Esophagus squamous epithelium (tissue), 5 donors: Measurements from ENCODE around the gene NFKB1. TPM values are rescaled to one million over a fixed set of nuclear protein-coding genes. Genes with fewer than 3 reads are reported as not detected.

ENCODE experiments used
- DNase-seq: peaks from one replicate; lab custom pipeline; 2025; lab: John Stamatoyannopoulos, UW
- H3K27ac ChIP-seq, 4 donors: fragments of 200-600 bp; sonication (generic); one replicate each; pipeline ENCODE4 v1.5.1; 2016 to 2019; ENCODE audit warnings: mild to moderate bottlenecking in 1 of 4
- H3K27me3 ChIP-seq, 4 donors: fragments of 200-600 bp; sonication (generic); 1 replicate in 3 of 4; 2 replicates in 1 of 4; pipeline versions ENCODE4 v1.5.1 to v1.6.0; 2017 to 2021; ENCODE audit warnings: antibody characterized with exemption in 1 of 4
- H3K36me3 ChIP-seq, 3 donors: fragments of 200-600 bp; sonication (generic); one replicate each; pipeline ENCODE4 v1.5.1; 2016 to 2019
- H3K4me1 ChIP-seq, 3 donors: fragments of 200-600 bp; sonication (generic); one replicate each; pipeline ENCODE4 v1.5.1; 2017 to 2019
- H3K4me3 ChIP-seq, 4 donors: fragments of 200-600 bp; sonication (generic); 1 replicate in 3 of 4; 2 replicates in 1 of 4; pipeline ENCODE4 v1.5.1; 2016 to 2019; ENCODE audit warnings: mild to moderate bottlenecking in 2 of 4, moderate library complexity in 1 of 4
- H3K9me3 ChIP-seq, 3 donors: fragments of 200-600 bp; sonication (generic); one replicate each; pipeline ENCODE4 v1.5.1; 2016 to 2019
- POLR2A ChIP-seq, 4 donors: fragments of 450-650 bp; IDR thresholded peaks; one replicate each; pipeline ENCODE4 v1.6.1; 2017; ENCODE audit warnings: antibody characterized with exemption in 4 of 4, mild to moderate bottlenecking in 4 of 4, moderate library complexity in 3 of 4
- WGBS, 2 donors: methylation state at CpG; one replicate each; pipeline ENCODE4 v1.1.5; 2018; 5-methylcytosine and 5-hydroxymethylcytosine counted together
- intact Hi-C: fragments of 100-400 bp; cut with DNase I; formaldehyde crosslinking; loops from one replicate; pipeline ENCODE4 v1.15.0; 2022
- total RNA-seq, 4 donors: library from RNA; depleted of rRNA; stranded (reverse); fragments of >200 nt; gene quantifications; one replicate each; pipeline ENCODE4 v1.1.0, GENCODE V29; 2016
- TF ChIP-seq, protein P1 (sequence below), 6 experiments: fragments of 450-650 bp in 4 of 6; fragments of 200-600 bp in 2 of 6; sonication (generic) in 2 of 6; IDR thresholded peaks; one replicate each; pipeline ENCODE4 v1.5.1; 2016 to 2019; ENCODE audit warnings: antibody characterized with exemption in 6 of 6, mild to moderate bottlenecking in 4 of 6, moderate library complexity in 4 of 6
- donor health status: DM: yes; HTN: yes; CAD: no.

The NFKB1 gene, protein sequence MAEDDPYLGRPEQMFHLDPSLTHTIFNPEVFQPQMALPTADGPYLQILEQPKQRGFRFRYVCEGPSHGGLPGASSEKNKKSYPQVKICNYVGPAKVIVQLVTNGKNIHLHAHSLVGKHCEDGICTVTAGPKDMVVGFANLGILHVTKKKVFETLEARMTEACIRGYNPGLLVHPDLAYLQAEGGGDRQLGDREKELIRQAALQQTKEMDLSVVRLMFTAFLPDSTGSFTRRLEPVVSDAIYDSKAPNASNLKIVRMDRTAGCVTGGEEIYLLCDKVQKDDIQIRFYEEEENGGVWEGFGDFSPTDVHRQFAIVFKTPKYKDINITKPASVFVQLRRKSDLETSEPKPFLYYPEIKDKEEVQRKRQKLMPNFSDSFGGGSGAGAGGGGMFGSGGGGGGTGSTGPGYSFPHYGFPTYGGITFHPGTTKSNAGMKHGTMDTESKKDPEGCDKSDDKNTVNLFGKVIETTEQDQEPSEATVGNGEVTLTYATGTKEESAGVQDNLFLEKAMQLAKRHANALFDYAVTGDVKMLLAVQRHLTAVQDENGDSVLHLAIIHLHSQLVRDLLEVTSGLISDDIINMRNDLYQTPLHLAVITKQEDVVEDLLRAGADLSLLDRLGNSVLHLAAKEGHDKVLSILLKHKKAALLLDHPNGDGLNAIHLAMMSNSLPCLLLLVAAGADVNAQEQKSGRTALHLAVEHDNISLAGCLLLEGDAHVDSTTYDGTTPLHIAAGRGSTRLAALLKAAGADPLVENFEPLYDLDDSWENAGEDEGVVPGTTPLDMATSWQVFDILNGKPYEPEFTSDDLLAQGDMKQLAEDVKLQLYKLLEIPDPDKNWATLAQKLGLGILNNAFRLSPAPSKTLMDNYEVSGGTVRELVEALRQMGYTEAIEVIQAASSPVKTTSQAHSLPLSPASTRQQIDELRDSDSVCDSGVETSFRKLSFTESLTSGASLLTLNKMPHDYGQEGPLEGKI
- total RNA-seq, result 10 to 100 TPM; 33.5 to 47.5 (median 41.4) TPM

DNA sequence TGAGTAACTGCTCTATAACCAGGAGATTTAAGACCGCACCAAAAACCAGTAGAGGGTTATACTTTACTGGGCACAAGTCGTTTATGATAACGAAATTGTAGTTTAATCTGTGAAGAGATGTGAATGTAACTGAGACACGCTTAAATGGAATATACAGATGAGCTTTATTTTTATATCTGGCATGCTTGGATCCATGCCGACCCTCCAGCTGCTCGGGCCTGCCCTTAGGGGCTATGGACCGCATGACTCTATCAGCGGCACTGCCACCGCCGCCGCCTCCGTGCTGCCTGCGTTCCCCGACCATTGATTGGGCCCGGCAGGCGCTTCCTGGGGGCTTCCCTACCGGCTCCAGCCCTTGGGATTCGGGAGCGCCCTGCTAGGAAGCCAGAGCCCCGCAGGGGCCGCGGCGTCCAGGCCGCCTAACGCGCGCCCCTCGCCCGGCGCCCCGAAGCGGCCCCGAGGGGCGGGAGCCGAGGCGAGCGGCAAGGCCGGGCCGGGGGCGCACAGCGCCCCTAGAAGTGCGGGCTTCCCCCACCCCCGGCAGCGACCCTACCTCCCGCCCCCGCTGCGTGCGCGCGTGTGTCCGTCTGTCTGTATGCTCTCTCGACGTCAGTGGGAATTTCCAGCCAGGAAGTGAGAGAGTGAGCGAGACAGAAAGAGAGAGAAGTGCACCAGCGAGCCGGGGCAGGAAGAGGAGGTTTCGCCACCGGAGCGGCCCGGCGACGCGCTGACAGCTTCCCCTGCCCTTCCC, at the start of gene NFKB1:
NFKB1 (plus strand) TSS at position 664 of the 751 bp plus-strand sequence. CDS start 24,160 bp downstream, outside the sequence.
- Histone ChIP-seq H3K27ac (peak within 1 kb of the TSS; percentile 99 to 100 (median 99)), H3K4me3 (peak within 1 kb of the TSS; percentile 80 to 97 (median 96)), H3K27me3 (no peaks in the 10 kb centered on the region), H3K36me3 (no peaks in the 10 kb centered on the region), H3K9me3 (no peaks in the 10 kb centered on the region), H3K4me1 (peaks cover 11 to 66% (median 18%) of the 10 kb centered on the region in 3 donors)
- 1 to 6% methylated on average over 13 to 15 of the region's 63 CpGs for WGBS, 2 donors
- TF ChIP-seq, protein P1, sequence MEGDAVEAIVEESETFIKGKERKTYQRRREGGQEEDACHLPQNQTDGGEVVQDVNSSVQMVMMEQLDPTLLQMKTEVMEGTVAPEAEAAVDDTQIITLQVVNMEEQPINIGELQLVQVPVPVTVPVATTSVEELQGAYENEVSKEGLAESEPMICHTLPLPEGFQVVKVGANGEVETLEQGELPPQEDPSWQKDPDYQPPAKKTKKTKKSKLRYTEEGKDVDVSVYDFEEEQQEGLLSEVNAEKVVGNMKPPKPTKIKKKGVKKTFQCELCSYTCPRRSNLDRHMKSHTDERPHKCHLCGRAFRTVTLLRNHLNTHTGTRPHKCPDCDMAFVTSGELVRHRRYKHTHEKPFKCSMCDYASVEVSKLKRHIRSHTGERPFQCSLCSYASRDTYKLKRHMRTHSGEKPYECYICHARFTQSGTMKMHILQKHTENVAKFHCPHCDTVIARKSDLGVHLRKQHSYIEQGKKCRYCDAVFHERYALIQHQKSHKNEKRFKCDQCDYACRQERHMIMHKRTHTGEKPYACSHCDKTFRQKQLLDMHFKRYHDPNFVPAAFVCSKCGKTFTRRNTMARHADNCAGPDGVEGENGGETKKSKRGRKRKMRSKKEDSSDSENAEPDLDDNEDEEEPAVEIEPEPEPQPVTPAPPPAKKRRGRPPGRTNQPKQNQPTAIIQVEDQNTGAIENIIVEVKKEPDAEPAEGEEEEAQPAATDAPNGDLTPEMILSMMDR (IDR thresholded peaks at IDR 0.05), result peak in 1 of 6 experiments; percentile 4
- TF ChIP-seq POLR2A (IDR thresholded peaks at IDR 0.05), result peak in 2 of 4 donors; percentile 26 to 50
- peak; percentile 8 for DNase-seq
- intact Hi-C loops, result loop anchor here (5.0 kb wide), 1 partner anchor 326 kb away; the partner anchor contains the start of gene UBE2D3

- H3K4me1 ChIP-seq, result no peaks in the 10 kb centered on the region
- H3K36me3 ChIP-seq, result no peaks in the 10 kb centered on the region
- intact Hi-C loops, result no loop called here
- TF ChIP-seq POLR2A (IDR thresholded peaks at IDR 0.05), result no peak
- TF ChIP-seq, protein P1 (IDR thresholded peaks at IDR 0.05), result no peak
- DNase-seq, result no peak
- H3K27me3 ChIP-seq, result no peaks in the 10 kb centered on the region
- WGBS, 2 donors, result 100% methylated on average over 1 of the region's 1 CpG
- no peaks in the 10 kb centered on the region for H3K9me3 ChIP-seq
- H3K27ac ChIP-seq, result no peak overlapping the region
- no peak overlapping the region for H3K4me3 ChIP-seq
Observed at GRCh38 chr4:102452854-102453253, 48.3 kb upstream of the NFKB1 start.

- no peaks in the 10 kb centered on the region for H3K27me3 ChIP-seq
- H3K36me3 ChIP-seq, result no peaks in the 10 kb centered on the region
- WGBS, 2 donors, result 88 to 94% methylated on average over 3 of the region's 3 CpGs
- H3K4me1 ChIP-seq, result no peaks in the 10 kb centered on the region
- intact Hi-C loops, result no loop called here
- TF ChIP-seq, protein P1 (IDR thresholded peaks at IDR 0.05), result no peak
- TF ChIP-seq POLR2A (IDR thresholded peaks at IDR 0.05), result no peak
- no peak for DNase-seq
- no peaks in the 10 kb centered on the region for H3K9me3 ChIP-seq
- no peak overlapping the region for H3K4me3 ChIP-seq
- H3K27ac ChIP-seq, result no peak overlapping the region
Observed at GRCh38 chr4:102453827-102454226, 47.3 kb upstream of the NFKB1 start.

GRCh38 chr4:102454268-102454667, 46.9 kb upstream of the NFKB1 start:
- TF ChIP-seq POLR2A (IDR thresholded peaks at IDR 0.05), result no peak
- TF ChIP-seq, protein P1 (IDR thresholded peaks at IDR 0.05), result no peak
- DNase-seq, result no peak
- 35 to 43% methylated on average over 1 of the region's 1 CpG for WGBS, 2 donors
- Histone ChIP-seq H3K9me3 (no peaks in the 10 kb centered on the region), H3K4me1 (no peaks in the 10 kb centered on the region), H3K27me3 (no peaks in the 10 kb centered on the region), H3K4me3 (no peak overlapping the region), H3K36me3 (no peaks in the 10 kb centered on the region), H3K27ac (no peak overlapping the region)
- intact Hi-C loops, result no loop called here
